Bronchial epithelial cell (primary cell): ENCODE data around the gene CA11. TPM values are rescaled to one million over a fixed set of nuclear protein-coding genes. Genes with fewer than 3 reads are reported as not detected.

Source experiments
- DNase-seq: peaks from one replicate; pipeline ENCODE4 v3.0.0-alpha.2; 2010; ENCODE audit warnings: low read depth
- FAIRE-seq: peaks from 2 replicates; lab custom pipeline; 2011; peaks lifted over from hg19 to GRCh38; lab: Jason Lieb, UNC
- H3K27me3 ChIP-seq: 2 replicates; pipeline ENCODE4 v1.5.1; 2011; ENCODE audit warnings: low read length; ENCODE audit not compliant: control insufficient read depth, insufficient read depth
- H3K36me3 ChIP-seq: 2 replicates; pipeline ENCODE4 v1.5.1; 2011; ENCODE audit warnings: low read length; ENCODE audit not compliant: control insufficient read depth, insufficient read depth
- H3K4me3 ChIP-seq: 2 replicates; pipeline ENCODE4 v1.5.1; 2011; ENCODE audit warnings: mild to moderate bottlenecking, low read depth, low read length, control low read depth
- total RNA-seq: library from RNA; depleted of rRNA; stranded (reverse); fragments of >200 nt; gene quantifications from 2 replicates; pipeline ENCODE4 v1.2.1, GENCODE V29; 2014
- TF ChIP-seq, protein P1 (sequence below): IDR thresholded peaks from 2 replicates; pipeline ENCODE4 v1.5.1; 2011; ENCODE audit warnings: mild to moderate bottlenecking, moderate library complexity, low read length, control low read depth, inconsistent platforms; ENCODE audit not compliant: insufficient read depth, severe bottlenecking

CA11 gene
- total RNA-seq, 1 donor from 2014 or later, result 2.4 TPM

DNA sequence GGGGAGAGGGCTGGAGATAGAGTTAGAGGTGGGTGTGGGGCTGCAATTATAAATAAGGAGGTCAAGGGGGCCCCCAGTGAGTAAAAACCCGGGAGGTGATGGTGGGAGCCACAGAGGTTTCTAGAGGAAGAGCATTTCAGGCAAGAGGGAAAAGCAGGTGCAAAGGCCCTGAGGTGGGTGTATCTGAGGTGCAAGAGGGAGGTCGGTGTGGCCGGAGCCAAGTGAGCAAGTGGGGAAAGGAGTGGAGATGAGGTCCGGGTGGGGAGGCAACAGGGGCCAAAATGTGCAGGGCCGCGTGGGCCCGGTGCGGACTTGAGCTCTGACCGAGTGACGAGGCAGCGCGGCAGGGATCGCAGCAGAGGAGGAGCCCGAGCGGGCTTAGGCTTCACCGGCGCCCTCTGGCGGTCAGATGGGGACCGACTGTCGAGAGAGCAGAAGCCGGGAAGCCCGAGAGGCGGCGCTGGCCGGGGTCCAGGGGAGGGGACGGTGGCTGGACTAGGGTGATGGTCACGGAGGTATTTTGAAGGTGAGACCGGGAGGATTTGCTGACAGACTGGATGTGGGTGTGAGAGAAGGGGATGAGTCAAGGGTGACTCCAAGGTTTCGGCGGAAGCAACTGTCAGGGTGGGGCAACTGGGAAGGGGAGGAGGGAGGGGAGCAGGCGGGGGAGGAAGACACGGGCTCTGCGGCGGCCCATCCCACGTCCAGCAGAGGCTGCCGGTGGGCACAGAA lies 57.2 kb downstream of the CA11 start:
- no peak for FAIRE-seq

More for the DNA sequence above, 57.2 kb downstream of the CA11 start:
- TF ChIP-seq, protein P1, sequence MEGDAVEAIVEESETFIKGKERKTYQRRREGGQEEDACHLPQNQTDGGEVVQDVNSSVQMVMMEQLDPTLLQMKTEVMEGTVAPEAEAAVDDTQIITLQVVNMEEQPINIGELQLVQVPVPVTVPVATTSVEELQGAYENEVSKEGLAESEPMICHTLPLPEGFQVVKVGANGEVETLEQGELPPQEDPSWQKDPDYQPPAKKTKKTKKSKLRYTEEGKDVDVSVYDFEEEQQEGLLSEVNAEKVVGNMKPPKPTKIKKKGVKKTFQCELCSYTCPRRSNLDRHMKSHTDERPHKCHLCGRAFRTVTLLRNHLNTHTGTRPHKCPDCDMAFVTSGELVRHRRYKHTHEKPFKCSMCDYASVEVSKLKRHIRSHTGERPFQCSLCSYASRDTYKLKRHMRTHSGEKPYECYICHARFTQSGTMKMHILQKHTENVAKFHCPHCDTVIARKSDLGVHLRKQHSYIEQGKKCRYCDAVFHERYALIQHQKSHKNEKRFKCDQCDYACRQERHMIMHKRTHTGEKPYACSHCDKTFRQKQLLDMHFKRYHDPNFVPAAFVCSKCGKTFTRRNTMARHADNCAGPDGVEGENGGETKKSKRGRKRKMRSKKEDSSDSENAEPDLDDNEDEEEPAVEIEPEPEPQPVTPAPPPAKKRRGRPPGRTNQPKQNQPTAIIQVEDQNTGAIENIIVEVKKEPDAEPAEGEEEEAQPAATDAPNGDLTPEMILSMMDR, result peak; percentile 97
- H3K4me3 ChIP-seq, result no peak overlapping the region
- no peaks in the 10 kb centered on the region for H3K36me3 ChIP-seq
- peak; percentile 96 for DNase-seq
- H3K27me3 ChIP-seq, result no peaks in the 10 kb centered on the region

Other genes starting within 250 kb of the CA11 start
- 23.4 and 31.9 TPM in 2 replicates for gene GRWD1, start 200.2 kb downstream of the CA11 start, total RNA-seq
- 1.0 and 1.1 TPM in 2 replicates for gene KCNJ14, start 190.6 kb downstream of the CA11 start, total RNA-seq
- 24.2 and 36.6 TPM in 2 replicates for gene CYTH2, start 176.8 kb downstream of the CA11 start, total RNA-seq
- gene LMTK3, start 134.4 kb downstream of the CA11 start, total RNA-seq, result 1.3 and 1.8 TPM in 2 replicates
- 3.4 and 17.2 TPM in 2 replicates for gene SULT2B1, start 94.0 kb downstream of the CA11 start, total RNA-seq
- under 0.01 and 0.64 TPM in 2 replicates for gene SPACA4, start 39.4 kb downstream of the CA11 start, total RNA-seq
- gene FAM83E, start 31.1 kb downstream of the CA11 start, total RNA-seq, result 21.9 and 62.3 TPM in 2 replicates
- gene RPL18, start 27.0 kb downstream of the CA11 start, total RNA-seq, result 3,143 and 4,233 TPM in 2 replicates
- 3.3 and 3.4 TPM in 2 replicates for gene SPHK2, start 26.7 kb downstream of the CA11 start, total RNA-seq
- gene DBP, start 8.8 kb downstream of the CA11 start, total RNA-seq, result 6.6 and 8.7 TPM in 2 replicates
- gene NTN5, start 26.8 kb upstream of the CA11 start, total RNA-seq, result not detected in 2 replicates
- gene FUT2, start 49.8 kb upstream of the CA11 start, total RNA-seq, result 7.9 and 39.4 TPM in 2 replicates
- gene MAMSTR, start 73.5 kb upstream of the CA11 start, total RNA-seq, result 0.13 and 0.26 TPM in 2 replicates
- 2.4 and 2.9 TPM in 2 replicates for gene RASIP1, start 94.4 kb upstream of the CA11 start, total RNA-seq
- 0.26 and 2.3 TPM in 2 replicates for gene IZUMO1, start 100.7 kb upstream of the CA11 start, total RNA-seq
- gene FUT1, start 106.5 kb upstream of the CA11 start, total RNA-seq, result 12.1 and 16.9 TPM in 2 replicates
- gene FGF21, start 109.3 kb upstream of the CA11 start, total RNA-seq, result not detected in 2 replicates
- gene BCAT2, start 164.8 kb upstream of the CA11 start, total RNA-seq, result 14.0 and 21.3 TPM in 2 replicates
- 1.3 and 1.9 TPM in 2 replicates for gene HSD17B14, start 190.3 kb upstream of the CA11 start, total RNA-seq
- 0.79 and 2.2 TPM in 2 replicates for gene PLEKHA4, start 222.4 kb upstream of the CA11 start, total RNA-seq
- gene PPP1R15A, start 226.2 kb upstream of the CA11 start, total RNA-seq, result 118 and 168 TPM in 2 replicates